Posterior cingulate gyrus (tissue), 11 donors: ENCODE results near the gene CRABP1.

ENCODE experiments used
- DNase-seq, 10 donors: peaks; one replicate each; pipeline versions ENCODE4 v3.0.0 to v3.0.0-alpha.2; 2020 to 2021; ENCODE audit warnings: mixed read lengths in 3 of 10
- intact Hi-C: fragments of 100-400 bp; cut with DNase I; formaldehyde crosslinking; loops from one replicate; pipeline ENCODE4 v1.15.1; 2023

CRABP1 gene

DNA sequence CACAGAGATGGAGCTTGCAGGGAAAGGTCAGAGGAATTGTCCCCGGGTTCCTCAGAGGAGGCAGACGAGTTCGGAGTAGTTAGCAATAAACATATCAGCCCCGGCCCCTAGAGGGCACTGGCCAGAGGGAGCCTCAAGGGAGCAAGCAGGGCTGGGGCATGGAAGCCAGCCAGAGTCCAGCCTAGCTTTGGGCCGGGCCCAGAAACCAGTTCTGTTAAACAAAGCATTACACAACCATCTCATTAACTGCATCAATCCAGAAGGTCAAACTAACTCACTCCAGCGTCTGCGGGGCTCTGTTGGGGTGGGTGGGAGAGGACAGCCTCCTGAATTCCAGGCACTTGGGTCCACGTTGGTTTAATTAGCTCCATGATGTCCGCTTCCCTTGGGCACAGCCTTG lies 56.8 kb downstream of the CRABP1 start:
- intact Hi-C loops: no loop called here
- peak in 6 of 10 donors; percentile 30 to 88 (median 37) for DNase-seq

DNA sequence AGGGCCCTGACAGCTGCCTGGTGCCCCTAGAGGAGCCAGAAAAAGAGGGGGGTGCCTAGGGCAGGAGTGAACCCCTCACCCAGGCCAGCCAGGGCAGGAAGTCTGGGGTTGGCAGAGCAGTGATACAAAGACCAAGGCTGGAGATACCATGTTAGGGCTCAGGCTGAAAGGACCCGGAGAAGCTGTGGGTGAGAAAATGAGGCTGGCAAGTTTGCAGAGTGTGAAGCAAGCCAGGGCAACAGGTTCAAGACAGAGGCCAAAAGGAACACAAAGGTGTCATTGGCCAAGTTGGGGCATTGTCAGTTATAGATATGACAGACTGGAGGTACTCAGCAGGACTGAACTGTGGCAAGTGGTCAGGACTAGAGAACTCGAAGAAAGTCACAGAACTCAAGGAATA lies 57.2 kb downstream of the CRABP1 start:
- intact Hi-C loops: no loop called here
- DNase-seq: no peak
